GM19238 (cell line): ENCODE results near the gene MAP4.
"Not testable (repeated sequence)": the region's sequence is repeated elsewhere in the genome, so short reads cannot be mapped to it uniquely, and the experiment has no call there.

ENCODE experiments used
- DNase-seq: peaks from one replicate; pipeline ENCODE4 v3.0.0; 2011; ENCODE audit warnings: low spot score; ENCODE audit not compliant: insufficient read length

MAP4 gene

GRCh38 chr3:47895241-47895640 lies 121.0 kb downstream of the MAP4 start:
- no peak for DNase-seq

GRCh38 chr3:47892286-47893040 lies 123.8 kb downstream of the MAP4 start:
- DNase-seq: no peak

GRCh38 chr3:47891613-47892005 lies 124.6 kb downstream of the MAP4 start:
- DNase-seq: no peak

GRCh38 chr3:47890828-47891612 lies 125.2 kb downstream of the MAP4 start:
- DNase-seq: no peak

- DNase-seq: no peak
These were observed 125.9 kb downstream of the MAP4 start for GRCh38 chr3:47890126-47890827.

GRCh38 chr3:47888986-47889757 lies 127.0 kb downstream of the MAP4 start:
- no peak for DNase-seq

GRCh38 chr3:47887991-47888390 lies 128.2 kb downstream of the MAP4 start:
- DNase-seq: not testable (repeated sequence)

- no peak for DNase-seq
These were observed 131.0 kb downstream of the MAP4 start for GRCh38 chr3:47885168-47885567.

GRCh38 chr3:47884603-47885002 lies 131.6 kb downstream of the MAP4 start:
- DNase-seq: peak; percentile 23

GRCh38 chr3:47882338-47882737 lies 133.9 kb downstream of the MAP4 start:
- DNase-seq: no peak

GRCh38 chr3:47877719-47878118 lies 138.5 kb downstream of the MAP4 start:
- DNase-seq: no peak

GRCh38 chr3:47877290-47877689 lies 138.9 kb downstream of the MAP4 start:
- DNase-seq: no peak

GRCh38 chr3:47874913-47875312 lies 141.3 kb downstream of the MAP4 start:
- no peak for DNase-seq

- no peak for DNase-seq
These were observed 141.8 kb downstream of the MAP4 start for GRCh38 chr3:47874438-47874837.

- DNase-seq: no peak
These were observed 143.3 kb downstream of the MAP4 start for GRCh38 chr3:47872916-47873315.

GRCh38 chr3:47871389-47871788 lies 144.8 kb downstream of the MAP4 start:
- DNase-seq: no peak

- DNase-seq: no peak
These were observed 145.4 kb downstream of the MAP4 start for GRCh38 chr3:47870702-47871260.

GRCh38 chr3:47870156-47870555 lies 146.1 kb downstream of the MAP4 start:
- no peak for DNase-seq

GRCh38 chr3:47868306-47868705 lies 147.9 kb downstream of the MAP4 start:
- DNase-seq: no peak

GRCh38 chr3:47867451-47868044 lies 148.7 kb downstream of the MAP4 start:
- DNase-seq: no peak

GRCh38 chr3:47865192-47865591 lies 151.0 kb downstream of the MAP4 start:
- no peak for DNase-seq
